Fibroblast of lung (primary cell): ENCODE results near the gene DNAJC5. TPM values are rescaled to one million over a fixed set of nuclear protein-coding genes. Genes with fewer than 3 reads are reported as not detected.

Experiments used
- DNase-seq, 2 donors: peaks; one replicate each; pipeline versions ENCODE4 v3.0.0 to v3.0.0-alpha.2; 2010; ENCODE audit warnings: low read depth in 2 of 2
- H2AFZ ChIP-seq: 2 replicates; pipeline ENCODE4 v1.5.1; 2012; ENCODE audit warnings: low read length, control low read depth, inconsistent platforms
- H3K27ac ChIP-seq: 2 replicates; pipeline ENCODE4 v1.5.1; 2011; ENCODE audit warnings: low read length, control low read depth; ENCODE audit not compliant: insufficient read depth
- H3K27me3 ChIP-seq: 2 replicates; pipeline ENCODE4 v1.5.1; 2011; ENCODE audit warnings: mild to moderate bottlenecking, low read length; ENCODE audit not compliant: control insufficient read depth, insufficient read depth
- H3K36me3 ChIP-seq: 2 replicates; pipeline ENCODE4 v1.5.1; 2011; ENCODE audit warnings: low read length; ENCODE audit not compliant: control insufficient read depth, insufficient read depth
- H3K4me1 ChIP-seq: 2 replicates; pipeline ENCODE4 v1.5.1; 2011; ENCODE audit warnings: low read length; ENCODE audit not compliant: control insufficient read depth, insufficient read depth; ENCODE audit errors: extremely low read depth
- H3K4me2 ChIP-seq: 2 replicates; pipeline ENCODE4 v1.5.1; 2011; ENCODE audit warnings: low read length, control low read depth; ENCODE audit not compliant: insufficient read depth; ENCODE audit errors: extremely low read depth
- H3K4me3 ChIP-seq, 4 experiments: fragments of 200-600 bp in 1 of 4; sonication (generic) in 1 of 4; replicated peaks in 1 of 4; 2 replicates each; pipeline ENCODE4 v1.5.1; 2011 to 2016; ENCODE audit warnings: low read length in 4 of 4, low read depth in 3 of 4, mild to moderate bottlenecking in 3 of 4, control low read depth in 2 of 4, inconsistent platforms in 1 of 4, mixed read lengths in 1 of 4; ENCODE audit not compliant: insufficient read depth in 1 of 4; ENCODE audit errors: control extremely low read depth in 1 of 4
- H3K79me2 ChIP-seq: 2 replicates; pipeline ENCODE4 v1.5.1; 2012; ENCODE audit warnings: mild to moderate bottlenecking, low read length, inconsistent platforms; ENCODE audit not compliant: control insufficient read depth, insufficient read depth
- H3K9ac ChIP-seq: 2 replicates; pipeline ENCODE4 v1.5.1; 2011; ENCODE audit warnings: mild to moderate bottlenecking, low read length, control low read depth; ENCODE audit not compliant: insufficient read depth
- H3K9me3 ChIP-seq: 2 replicates; pipeline ENCODE4 v1.5.1; 2012; ENCODE audit warnings: low read depth, low read length; ENCODE audit not compliant: control insufficient read depth, insufficient read depth
- H4K20me1 ChIP-seq: 2 replicates; pipeline ENCODE4 v1.5.1; 2011; ENCODE audit warnings: low read length; ENCODE audit not compliant: control insufficient read depth, insufficient read depth; ENCODE audit errors: extremely low read depth
- EZH2 ChIP-seq: IDR thresholded peaks from 2 replicates; pipeline ENCODE4 v1.5.1; 2012; ENCODE audit warnings: low read length, control low read depth, mild to moderate bottlenecking; ENCODE audit errors: missing control alignments
- polyA plus RNA-seq, 2 donors: library from polyadenylated mRNA; depleted of rRNA in 1 of 2; stranded (reverse) in 1 of 2; unstranded in 1 of 2; fragments of >200 nt; gene quantifications; 2 replicates each; pipeline ENCODE4 v1.2.1, GENCODE V29; 2011 to 2012; ENCODE audit warnings: missing spikeins in 1 of 2
- total RNA-seq: library from RNA; depleted of rRNA; stranded (reverse); fragments of >200 nt; gene quantifications from 2 replicates; pipeline ENCODE4 v1.2.1, GENCODE V29; 2014
- TF ChIP-seq, protein P1 (sequence below), 2 donors: IDR thresholded peaks in 1 of 2; conservative IDR thresholded peaks in 1 of 2; 1 replicate in 1 of 2; 2 replicates in 1 of 2; pipeline ENCODE4 v1.5.1; 2011 to 2012; ENCODE audit warnings: low read length in 2 of 2, control low read depth in 1 of 2, inconsistent platforms in 1 of 2, low read depth in 1 of 2, mild to moderate bottlenecking in 1 of 2

Gene DNAJC5
- total and polyA plus RNA-seq, 2 donors (not counting 1 experiment from before 2014, with no cell fraction given), result 29.6 to 48.9 TPM

- no peak overlapping the region for H3K27ac ChIP-seq
- DNase-seq, result no peak
- no peak overlapping the region for H2AFZ ChIP-seq
- no peak for TF ChIP-seq EZH2
- TF ChIP-seq, protein P1, sequence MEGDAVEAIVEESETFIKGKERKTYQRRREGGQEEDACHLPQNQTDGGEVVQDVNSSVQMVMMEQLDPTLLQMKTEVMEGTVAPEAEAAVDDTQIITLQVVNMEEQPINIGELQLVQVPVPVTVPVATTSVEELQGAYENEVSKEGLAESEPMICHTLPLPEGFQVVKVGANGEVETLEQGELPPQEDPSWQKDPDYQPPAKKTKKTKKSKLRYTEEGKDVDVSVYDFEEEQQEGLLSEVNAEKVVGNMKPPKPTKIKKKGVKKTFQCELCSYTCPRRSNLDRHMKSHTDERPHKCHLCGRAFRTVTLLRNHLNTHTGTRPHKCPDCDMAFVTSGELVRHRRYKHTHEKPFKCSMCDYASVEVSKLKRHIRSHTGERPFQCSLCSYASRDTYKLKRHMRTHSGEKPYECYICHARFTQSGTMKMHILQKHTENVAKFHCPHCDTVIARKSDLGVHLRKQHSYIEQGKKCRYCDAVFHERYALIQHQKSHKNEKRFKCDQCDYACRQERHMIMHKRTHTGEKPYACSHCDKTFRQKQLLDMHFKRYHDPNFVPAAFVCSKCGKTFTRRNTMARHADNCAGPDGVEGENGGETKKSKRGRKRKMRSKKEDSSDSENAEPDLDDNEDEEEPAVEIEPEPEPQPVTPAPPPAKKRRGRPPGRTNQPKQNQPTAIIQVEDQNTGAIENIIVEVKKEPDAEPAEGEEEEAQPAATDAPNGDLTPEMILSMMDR (conservative IDR thresholded peaks at IDR 0.05 in 1 of 2, IDR thresholded peaks at IDR 0.05 in 1 of 2; ENCODE audit: low read depth in 1 of 2, low read length in 2 of 2), result no peak
- H3K9me3 ChIP-seq, result no peaks in the 10 kb centered on the region
- no peak overlapping the region for H3K4me2 ChIP-seq
- no peaks in the 10 kb centered on the region for H3K27me3 ChIP-seq
- no peaks in the 10 kb centered on the region for H3K4me1 ChIP-seq
- no peak overlapping the region for H3K9ac ChIP-seq
- H3K36me3 ChIP-seq, result peaks cover 47% of the 10 kb centered on the region
- H3K4me3 ChIP-seq, result no peak overlapping the region
- peaks cover 45% of the 10 kb centered on the region for H3K79me2 ChIP-seq
- H4K20me1 ChIP-seq, result peaks cover 6% of the 10 kb centered on the region
Measured at GRCh38 chr20:63881451-63882226, 13.3 kb upstream of the DNAJC5 start.

DNA sequence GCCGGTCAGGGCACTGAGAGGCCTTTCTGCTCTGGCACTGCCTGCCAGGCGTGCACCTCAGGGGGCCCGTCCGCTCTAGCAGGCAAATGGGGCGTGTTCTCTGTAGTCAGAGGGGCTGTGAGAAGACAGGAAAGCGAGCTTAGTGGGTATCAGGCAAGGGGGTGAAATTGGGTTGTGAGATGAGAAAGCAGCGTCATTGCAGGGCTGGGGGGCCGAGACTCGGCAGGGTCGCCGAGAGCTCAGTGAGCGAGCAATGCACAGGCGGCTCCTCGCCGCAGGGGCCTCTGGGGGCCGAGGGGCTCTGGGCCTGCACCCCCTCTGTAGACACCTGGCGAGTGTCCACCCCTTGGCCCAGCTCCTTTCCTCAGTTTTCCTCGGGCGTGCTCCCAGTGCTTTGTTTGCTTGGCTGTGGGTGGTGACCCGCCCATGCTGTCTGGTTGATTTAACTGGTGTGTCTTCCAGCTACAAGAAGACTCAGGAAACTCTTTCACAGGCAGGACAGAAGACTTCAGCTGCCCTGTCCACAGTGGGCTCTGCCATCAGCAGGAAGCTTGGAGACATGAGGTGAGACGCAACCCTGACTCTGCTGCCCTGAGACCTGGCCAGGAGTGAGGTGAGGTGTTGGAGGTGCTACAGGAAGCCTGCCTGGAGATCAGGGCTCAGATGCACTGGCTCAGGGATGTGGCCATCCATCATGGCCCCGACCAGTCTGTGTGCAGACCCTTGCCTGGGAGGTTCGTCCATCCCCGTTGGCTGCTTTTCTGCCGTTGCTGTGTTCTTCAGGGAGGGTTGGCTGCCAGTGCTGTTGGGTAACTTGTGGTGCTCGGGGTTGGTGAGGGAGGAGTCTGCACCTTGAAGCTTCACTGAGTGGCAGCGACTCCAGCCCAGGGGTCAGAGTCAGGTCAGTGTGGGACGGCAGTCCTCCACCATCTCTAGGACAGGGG is 12.4 kb upstream of the DNAJC5 start:
- no peak overlapping the region for H3K4me2 ChIP-seq
- H3K4me1 ChIP-seq, result no peaks in the 10 kb centered on the region
- peaks cover 42% of the 10 kb centered on the region for H3K79me2 ChIP-seq
- TF ChIP-seq, protein P1 (conservative IDR thresholded peaks at IDR 0.05 in 1 of 2, IDR thresholded peaks at IDR 0.05 in 1 of 2; ENCODE audit: low read depth in 1 of 2, low read length in 2 of 2), result no peak
- TF ChIP-seq EZH2, result no peak
- peaks cover 50% of the 10 kb centered on the region for H3K36me3 ChIP-seq
- H3K27ac ChIP-seq, result no peak overlapping the region
- H3K27me3 ChIP-seq, result no peaks in the 10 kb centered on the region
- H4K20me1 ChIP-seq, result peaks cover 6% of the 10 kb centered on the region
- H3K4me3 ChIP-seq, result no peak overlapping the region
- H2AFZ ChIP-seq, result no peak overlapping the region
- H3K9ac ChIP-seq, result no peak overlapping the region
- DNase-seq, result no peak
- H3K9me3 ChIP-seq, result no peaks in the 10 kb centered on the region

- H3K79me2 ChIP-seq, result peaks cover 36% of the 10 kb centered on the region
Measured at GRCh38 chr20:63883201-63883593, 11.7 kb upstream of the DNAJC5 start.

More at GRCh38 chr20:63883201-63883593, 11.7 kb upstream of the DNAJC5 start:
- H3K4me2 ChIP-seq, result no peak overlapping the region
- H3K36me3 ChIP-seq, result peaks cover 49% of the 10 kb centered on the region
- H2AFZ ChIP-seq, result no peak overlapping the region
- H3K27me3 ChIP-seq, result no peaks in the 10 kb centered on the region
- no peaks in the 10 kb centered on the region for H3K9me3 ChIP-seq
- no peak overlapping the region for H3K9ac ChIP-seq
- no peak overlapping the region for H3K27ac ChIP-seq
- no peaks in the 10 kb centered on the region for H3K4me1 ChIP-seq
- no peak overlapping the region for H3K4me3 ChIP-seq
- peaks cover 6% of the 10 kb centered on the region for H4K20me1 ChIP-seq
- DNase-seq, result no peak
- TF ChIP-seq, protein P1 (conservative IDR thresholded peaks at IDR 0.05 in 1 of 2, IDR thresholded peaks at IDR 0.05 in 1 of 2; ENCODE audit: low read depth in 1 of 2, low read length in 2 of 2), result no peak
- no peak for TF ChIP-seq EZH2
